Right cardiac atrium (tissue), 5 donors: Measurements from ENCODE around the gene TMEM150C. TPM values are rescaled to one million over a fixed set of nuclear protein-coding genes. Genes with fewer than 3 reads are reported as not detected.
A peak's percentile ranks its signal among the peaks of the same experiment; 100 is the strongest.
"Not testable (repeated sequence)": the region's sequence is repeated elsewhere in the genome, so short reads cannot be mapped to it uniquely, and the experiment has no call there.

Experiments used
- ATAC-seq, 2 donors: fragments of 200-7000 bp; cut with Tn5 transposase; one replicate each; pipeline versions ENCODE4 v1.8.0 to v1.9.1; 2020; ENCODE audit warnings: moderate library complexity in 2 of 2, mild to moderate bottlenecking in 1 of 2
- DNase-seq, 3 donors: peaks; one replicate each; pipeline ENCODE4 v3.0.0-alpha.2; 2020
- H3K27ac ChIP-seq: one replicate; pipeline ENCODE4 v1.5.1; 2013; ENCODE audit warnings: mild to moderate bottlenecking, low read length, control low read depth, moderate library complexity
- H3K27me3 ChIP-seq: one replicate; pipeline ENCODE4 v1.6.1; 2013; ENCODE audit not compliant: control insufficient read depth, insufficient read depth
- H3K4me1 ChIP-seq: one replicate; pipeline ENCODE4 v1.6.1; 2013; ENCODE audit warnings: low read length; ENCODE audit not compliant: control insufficient read depth, insufficient read depth
- H3K4me3 ChIP-seq: one replicate; pipeline ENCODE4 v1.5.1; 2013; ENCODE audit warnings: low read length, control low read depth
- H3K9me3 ChIP-seq: one replicate; pipeline ENCODE4 v1.6.1; 2013; ENCODE audit warnings: low read length; ENCODE audit not compliant: control insufficient read depth
- WGBS: extraction: QIAGEN DNeasy Blood & Tissue Kit; methylation state at CpG from one replicate; pipeline ENCODE4 v1.1.7; 2013; 5-methylcytosine and 5-hydroxymethylcytosine counted together
- intact Hi-C, 4 donors: fragments of 100-400 bp; cut with DNase I; formaldehyde crosslinking; loops; one replicate each; pipeline versions ENCODE4 v1.11.0 to v1.14.0; 2022 to 2023
- polyA plus RNA-seq: library from polyadenylated mRNA; stranded (reverse); fragments of 200-250 nt; gene quantifications from one replicate; pipeline ENCODE4 v1.2.3, GENCODE V29; 2013
- total RNA-seq, 4 donors: library from RNA; stranded (reverse); fragmentation: NEBNext Ultra II Directional; extraction: Animal tissue kit (Norgen Biotek cat#: 25700); gene quantifications; one replicate each; pipeline ENCODE4 v1.2.1, GENCODE V29; 2021
- donor health status: healthy with polysubstance abuse.
- donor health status: DM: no; HTN: yes; CAD: no.
- donor health status: DM: no; HTN: no; CAD: no.
- donor health status: DM: no; HTN: yes; CAD: no; lungs with severe emphysema.
- donor health status: DM: yes; HTN: yes; CAD: no.

Gene TMEM150C
- total and polyA plus RNA-seq, 5 donors = 11.3 to 18.6 (median 15.6) TPM

DNA sequence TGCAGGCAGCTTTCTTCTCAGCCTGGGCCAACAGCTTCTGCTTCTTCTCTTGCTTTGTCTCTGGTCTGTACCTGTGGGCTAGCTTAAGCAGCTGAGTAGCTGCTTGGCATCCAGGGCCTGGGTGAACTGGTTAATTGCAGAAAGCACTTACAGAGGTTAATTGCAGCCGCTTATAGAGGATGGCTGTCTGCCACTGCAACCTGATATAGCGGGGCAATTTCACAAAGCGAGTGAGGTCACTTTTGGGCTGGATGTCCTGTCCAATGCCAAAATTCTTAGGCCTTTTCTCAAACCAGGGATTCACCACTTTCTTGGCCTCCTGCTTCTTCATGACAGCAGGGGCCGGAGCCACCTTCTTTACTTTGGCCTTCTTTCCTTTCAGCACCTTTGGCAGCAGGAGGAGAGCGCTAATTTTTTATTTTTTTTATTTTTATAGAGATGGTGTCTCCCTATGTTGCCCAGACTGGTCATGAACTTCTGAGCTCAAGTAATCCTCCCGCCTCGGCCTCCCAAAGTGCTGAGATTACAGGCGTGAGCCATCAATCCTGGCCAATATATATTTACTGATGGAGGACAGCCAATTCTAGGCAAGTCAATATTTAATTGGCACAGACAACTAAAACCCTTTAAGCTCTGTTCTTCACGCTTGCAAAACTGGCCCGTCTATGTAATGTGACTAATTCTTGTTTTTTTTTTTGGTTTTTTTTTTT is 70.4 kb downstream of the TMEM150C start:
- DNase-seq = peak in 1 of 3 donors; percentile 19
- Histone ChIP-seq H3K4me3 (no peak overlapping the region), H3K27ac (no peak overlapping the region), H3K4me1 (no peaks in the 10 kb centered on the region), H3K9me3 (no peaks in the 10 kb centered on the region), H3K27me3 (no peaks in the 10 kb centered on the region)
- WGBS = 63% methylated on average over 10 of the region's 10 CpGs
- intact Hi-C loops = no loop called here
- ATAC-seq = no peak

GRCh38 chr4:82489987-82490386 is 71.8 kb downstream of the TMEM150C start:
- intact Hi-C loops = no loop called here
- no peak for DNase-seq
- Histone ChIP-seq H3K27ac (no peak overlapping the region), H3K4me3 (no peak overlapping the region), H3K27me3 (no peaks in the 10 kb centered on the region), H3K9me3 (no peaks in the 10 kb centered on the region), H3K4me1 (no peaks in the 10 kb centered on the region)
- ATAC-seq = no peak
- WGBS = 68% methylated on average over 8 of the region's 8 CpGs

DNA sequence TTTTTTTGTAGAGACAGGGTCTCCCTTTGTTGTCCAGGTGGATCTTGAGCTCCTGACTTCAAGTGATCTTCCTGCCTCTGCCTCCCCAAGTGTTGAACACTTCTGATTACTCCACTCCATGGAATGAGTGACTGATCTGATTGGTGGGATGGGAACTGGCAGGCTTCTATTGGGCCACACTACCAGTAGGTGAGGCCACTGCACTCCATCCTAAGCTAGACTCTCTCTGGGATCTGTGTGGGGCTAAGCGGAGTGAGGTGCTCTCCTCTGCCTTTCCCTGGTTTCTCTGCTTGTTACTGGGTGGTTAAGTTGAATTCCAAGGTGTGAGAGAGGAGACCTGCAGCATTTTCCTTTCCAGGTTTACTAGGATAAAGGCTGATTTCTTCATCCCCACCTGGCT is 72.7 kb downstream of the TMEM150C start:
- Histone ChIP-seq H3K27me3 (no peaks in the 10 kb centered on the region), H3K4me1 (no peaks in the 10 kb centered on the region), H3K4me3 (no peak overlapping the region), H3K9me3 (no peaks in the 10 kb centered on the region), H3K27ac (no peak overlapping the region)
- no peak for ATAC-seq
- intact Hi-C loops = no loop called here
- WGBS = 100% methylated on average over 1 of the region's 1 CpG
- DNase-seq = no peak

GRCh38 chr4:82484996-82485783 is 76.6 kb downstream of the TMEM150C start:
- peak; percentile 64 to 81 for ATAC-seq

GRCh38 chr4:82482387-82482786 is 79.4 kb downstream of the TMEM150C start:
- no peaks in the 10 kb centered on the region for H3K27me3 ChIP-seq
- H3K9me3 ChIP-seq = no peaks in the 10 kb centered on the region
- ATAC-seq (no peak), DNase-seq (no peak)
- WGBS = 75% methylated on average over 6 of the region's 6 CpGs
- no peaks in the 10 kb centered on the region for H3K4me1 ChIP-seq
- H3K27ac ChIP-seq = no peak overlapping the region
- H3K4me3 ChIP-seq = no peak overlapping the region
- intact Hi-C loops = no loop called here

More at GRCh38 chr4:82484996-82485783, 76.6 kb downstream of the TMEM150C start:
- H3K9me3 ChIP-seq = no peaks in the 10 kb centered on the region
- intact Hi-C loops = no loop called here
- 56% methylated on average over 14 of the region's 14 CpGs for WGBS
- H3K27me3 ChIP-seq = no peaks in the 10 kb centered on the region
- DNase-seq = peak in 2 of 3 donors; percentile 35 to 58
- H3K4me1 ChIP-seq = no peaks in the 10 kb centered on the region
- H3K27ac ChIP-seq = no peak overlapping the region
- no peak overlapping the region for H3K4me3 ChIP-seq

DNA sequence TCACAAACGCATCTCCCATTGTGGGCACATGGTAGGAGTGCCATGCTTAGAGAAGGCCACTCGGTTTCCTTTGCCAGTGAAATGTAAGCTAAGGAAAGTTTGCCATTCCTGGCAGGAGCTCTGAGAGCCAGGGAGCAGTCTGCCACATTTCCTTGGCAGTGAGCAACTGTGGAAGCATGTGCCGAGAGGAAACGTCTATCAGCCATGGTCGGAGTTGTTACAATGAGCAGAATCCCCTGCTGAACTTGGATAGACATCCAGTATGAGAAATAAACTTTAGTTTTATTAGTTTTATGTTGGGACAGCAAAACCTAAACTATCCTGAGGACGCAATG is 80.3 kb downstream of the TMEM150C start:
- Histone ChIP-seq H3K9me3 (no peaks in the 10 kb centered on the region), H3K27ac (no peak overlapping the region), H3K4me1 (no peaks in the 10 kb centered on the region), H3K4me3 (no peak overlapping the region), H3K27me3 (no peaks in the 10 kb centered on the region)
- ATAC-seq (no peak), DNase-seq (no peak)
- intact Hi-C loops = no loop called here
- 63% methylated on average over 6 of the region's 6 CpGs for WGBS

GRCh38 chr4:82480771-82481505 is 80.8 kb downstream of the TMEM150C start:
- intact Hi-C loops = no loop called here
- WGBS = 92% methylated on average over 10 of the region's 10 CpGs
- H3K9me3 ChIP-seq = no peaks in the 10 kb centered on the region
- no peaks in the 10 kb centered on the region for H3K27me3 ChIP-seq
- no peak overlapping the region for H3K27ac ChIP-seq
- no peak for DNase-seq
- ATAC-seq = no peak
- no peak overlapping the region for H3K4me3 ChIP-seq
- no peaks in the 10 kb centered on the region for H3K4me1 ChIP-seq

GRCh38 chr4:82479562-82479961 is 82.2 kb downstream of the TMEM150C start:
- no peak for ATAC-seq
- no peaks in the 10 kb centered on the region for H3K4me1 ChIP-seq
- H3K27ac ChIP-seq = no peak overlapping the region
- H3K9me3 ChIP-seq = no peaks in the 10 kb centered on the region
- no peak for DNase-seq
- no peak overlapping the region for H3K4me3 ChIP-seq
- intact Hi-C loops = no loop called here
- no peaks in the 10 kb centered on the region for H3K27me3 ChIP-seq
- WGBS = 95% methylated on average over 14 of the region's 14 CpGs

DNA sequence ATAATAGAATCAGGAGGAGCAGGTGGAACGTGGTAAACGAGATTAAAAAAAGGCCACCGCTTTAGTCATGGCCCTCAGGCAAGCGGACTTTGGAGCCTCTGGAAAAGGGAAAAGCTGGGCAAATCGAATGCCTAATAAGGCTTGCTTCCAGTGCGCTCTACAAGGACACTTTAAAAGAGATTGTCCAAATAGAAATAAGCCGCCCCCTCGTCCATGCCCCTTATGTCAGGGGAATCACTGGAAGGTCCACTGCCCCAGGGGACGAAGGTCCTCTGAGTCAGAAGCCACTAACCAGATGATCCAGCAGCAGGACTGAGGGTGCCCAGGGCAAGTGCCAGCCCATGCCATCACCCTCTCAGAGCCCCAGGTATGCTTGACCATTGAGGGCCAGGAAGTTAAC is 84.3 kb downstream of the TMEM150C start:
- DNase-seq, H3K27me3 ChIP-seq, H3K4me3 ChIP-seq, ATAC-seq, intact Hi-C loops, H3K27ac ChIP-seq, H3K4me1 ChIP-seq, H3K9me3 ChIP-seq: not testable (repeated sequence)
- 89% methylated on average over 9 of the region's 9 CpGs for WGBS

GRCh38 chr4:82475931-82476330 is 85.9 kb downstream of the TMEM150C start:
- H3K27ac ChIP-seq, H3K4me3 ChIP-seq, DNase-seq, H3K9me3 ChIP-seq, H3K4me1 ChIP-seq, intact Hi-C loops, ATAC-seq, H3K27me3 ChIP-seq: not testable (repeated sequence)
- 90% methylated on average over 7 of the region's 7 CpGs for WGBS

DNA sequence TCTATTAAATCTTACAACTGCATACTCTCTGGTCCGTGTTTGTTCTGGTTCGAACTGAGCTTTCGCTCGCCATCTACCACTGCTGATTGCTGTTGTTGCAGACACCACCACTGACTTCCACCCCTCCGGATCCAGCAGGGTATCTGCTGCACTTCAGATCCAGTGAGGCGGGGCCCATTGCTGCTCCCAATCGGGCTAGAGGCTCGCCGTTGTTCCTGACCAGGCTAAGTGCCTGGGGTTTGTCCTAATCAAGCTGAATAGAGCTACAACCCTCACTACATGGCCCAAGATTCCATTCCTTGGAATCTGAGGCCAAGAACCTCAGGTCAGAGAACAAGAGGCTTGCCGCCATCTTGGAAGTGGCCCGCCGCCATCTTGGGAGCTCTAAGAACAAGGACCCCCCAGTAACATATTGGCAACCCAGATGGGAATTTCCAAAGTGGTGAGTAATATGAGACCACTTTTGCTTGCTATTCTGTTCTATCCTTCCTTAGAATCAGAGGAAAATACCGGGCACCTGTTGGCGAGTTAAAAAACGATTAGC is 88.1 kb downstream of the TMEM150C start:
- WGBS = 96% methylated on average over 15 of the region's 15 CpGs
- H3K27me3 ChIP-seq = no peaks in the 10 kb centered on the region
- no peaks in the 10 kb centered on the region for H3K9me3 ChIP-seq
- H3K4me3 ChIP-seq = no peak overlapping the region
- ATAC-seq = no peak
- H3K27ac ChIP-seq = no peak overlapping the region
- H3K4me1 ChIP-seq = peaks cover 2% of the 10 kb centered on the region
- DNase-seq = no peak
- intact Hi-C loops = no loop called here
